Testis (tissue), 3 donors: ENCODE measurements around the gene NFATC2. TPM values are rescaled to one million over a fixed set of nuclear protein-coding genes. Genes with fewer than 3 reads are reported as not detected.

Source experiments
- DNase-seq: peaks from one replicate; pipeline ENCODE4 v3.0.0-alpha.2; 2019
- H3K27ac ChIP-seq, 2 donors: fragments of 200-600 bp; sonication (generic); one replicate each; pipeline ENCODE4 v1.5.1; 2019
- H3K27me3 ChIP-seq: fragments of 200-600 bp; sonication (generic); one replicate; pipeline ENCODE4 v1.5.1; 2019
- H3K36me3 ChIP-seq: fragments of 200-600 bp; sonication (generic); one replicate; pipeline ENCODE4 v1.5.1; 2017; ENCODE audit warnings: low read depth; ENCODE audit errors: missing control alignments
- H3K4me1 ChIP-seq: fragments of 200-600 bp; sonication (generic); one replicate; pipeline ENCODE4 v1.5.1; 2019
- H3K4me3 ChIP-seq, 2 donors: fragments of 200-600 bp; sonication (generic); one replicate each; pipeline ENCODE4 v1.5.1; 2017 to 2019
- H3K9me3 ChIP-seq: fragments of 200-600 bp; sonication (generic); one replicate; pipeline ENCODE4 v1.5.1; 2017
- POLR2A ChIP-seq: fragments of 450-650 bp; IDR thresholded peaks from one replicate; pipeline ENCODE4 v1.6.1; 2017; ENCODE audit warnings: antibody characterized with exemption, mild to moderate bottlenecking, moderate library complexity
- WGBS, 2 donors: methylation state at CpG; one replicate each; pipeline ENCODE4 v1.1.5; 2018; 5-methylcytosine and 5-hydroxymethylcytosine counted together
- intact Hi-C: fragments of 100-400 bp; cut with DNase I; formaldehyde crosslinking; loops from one replicate; pipeline ENCODE4 v1.15.1; 2023; ENCODE audit warnings: low total_unique reads
- polyA plus RNA-seq: library from polyadenylated mRNA; stranded (reverse); fragments of 350-450 nt; fragmentation: Illumina TruSeq; extraction: RNeasy Lipid Tissue Mini Kit (QIAGEN cat#74804); gene quantifications from one replicate; pipeline ENCODE4 v1.2.3, GENCODE V29; 2014; ENCODE audit warnings: low read depth, low replicate concordance; ENCODE audit not compliant: insufficient read depth
- total RNA-seq, 2 donors: library from RNA; depleted of rRNA; stranded (reverse); fragments of >200 nt; gene quantifications; one replicate each; pipeline ENCODE4 v1.2.3, GENCODE V29; 2016
- TF ChIP-seq, protein P1 (sequence below), 3 experiments: fragments of 450-650 bp in 2 of 3; fragments of 200-600 bp in 1 of 3; sonication (generic) in 1 of 3; IDR thresholded peaks; one replicate each; pipeline ENCODE4 v1.5.1; 2016 to 2019; ENCODE audit warnings: antibody characterized with exemption in 3 of 3, mild to moderate bottlenecking in 2 of 3, moderate library complexity in 1 of 3

The NFATC2 gene
- total and polyA plus RNA-seq, 3 donors from 2014 or later = 5.4 to 7.5 (median 6.5) TPM

- TF ChIP-seq, protein P1, sequence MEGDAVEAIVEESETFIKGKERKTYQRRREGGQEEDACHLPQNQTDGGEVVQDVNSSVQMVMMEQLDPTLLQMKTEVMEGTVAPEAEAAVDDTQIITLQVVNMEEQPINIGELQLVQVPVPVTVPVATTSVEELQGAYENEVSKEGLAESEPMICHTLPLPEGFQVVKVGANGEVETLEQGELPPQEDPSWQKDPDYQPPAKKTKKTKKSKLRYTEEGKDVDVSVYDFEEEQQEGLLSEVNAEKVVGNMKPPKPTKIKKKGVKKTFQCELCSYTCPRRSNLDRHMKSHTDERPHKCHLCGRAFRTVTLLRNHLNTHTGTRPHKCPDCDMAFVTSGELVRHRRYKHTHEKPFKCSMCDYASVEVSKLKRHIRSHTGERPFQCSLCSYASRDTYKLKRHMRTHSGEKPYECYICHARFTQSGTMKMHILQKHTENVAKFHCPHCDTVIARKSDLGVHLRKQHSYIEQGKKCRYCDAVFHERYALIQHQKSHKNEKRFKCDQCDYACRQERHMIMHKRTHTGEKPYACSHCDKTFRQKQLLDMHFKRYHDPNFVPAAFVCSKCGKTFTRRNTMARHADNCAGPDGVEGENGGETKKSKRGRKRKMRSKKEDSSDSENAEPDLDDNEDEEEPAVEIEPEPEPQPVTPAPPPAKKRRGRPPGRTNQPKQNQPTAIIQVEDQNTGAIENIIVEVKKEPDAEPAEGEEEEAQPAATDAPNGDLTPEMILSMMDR (IDR thresholded peaks at IDR 0.05) = no peak
- TF ChIP-seq POLR2A = no peak
- 89 to 96% methylated on average over 13 of the region's 13 CpGs for WGBS, 2 donors
- DNase-seq = no peak
- Histone ChIP-seq H3K4me1 (peaks cover 23% of the 10 kb centered on the region), H3K27ac (no peak overlapping the region), H3K36me3 (no peaks in the 10 kb centered on the region), H3K4me3 (no peak overlapping the region), H3K9me3 (no peaks in the 10 kb centered on the region), H3K27me3 (no peaks in the 10 kb centered on the region)
- intact Hi-C loops = no loop called here
Measured at GRCh38 chr20:51458751-51459439, 83.6 kb downstream of the NFATC2 start.

GRCh38 chr20:51457533-51457932, 85.0 kb downstream of the NFATC2 start:
- 77 to 89% methylated on average over 3 of the region's 3 CpGs for WGBS, 2 donors
- intact Hi-C loops = no loop called here
- no peak for DNase-seq
- Histone ChIP-seq H3K4me1 (peaks cover 16% of the 10 kb centered on the region), H3K27ac (no peak overlapping the region), H3K4me3 (no peak overlapping the region), H3K9me3 (no peaks in the 10 kb centered on the region), H3K27me3 (no peaks in the 10 kb centered on the region), H3K36me3 (no peaks in the 10 kb centered on the region)
- TF ChIP-seq POLR2A = no peak
- TF ChIP-seq, protein P1 (IDR thresholded peaks at IDR 0.05) = no peak

GRCh38 chr20:51456511-51457509, 85.7 kb downstream of the NFATC2 start:
- intact Hi-C loops = no loop called here
- H3K27ac ChIP-seq = peak overlapping the region in 1 of 2 donors; percentile 28
- WGBS, 2 donors = 40 to 44% methylated on average over 17 to 24 of the region's 24 CpGs

DNA sequence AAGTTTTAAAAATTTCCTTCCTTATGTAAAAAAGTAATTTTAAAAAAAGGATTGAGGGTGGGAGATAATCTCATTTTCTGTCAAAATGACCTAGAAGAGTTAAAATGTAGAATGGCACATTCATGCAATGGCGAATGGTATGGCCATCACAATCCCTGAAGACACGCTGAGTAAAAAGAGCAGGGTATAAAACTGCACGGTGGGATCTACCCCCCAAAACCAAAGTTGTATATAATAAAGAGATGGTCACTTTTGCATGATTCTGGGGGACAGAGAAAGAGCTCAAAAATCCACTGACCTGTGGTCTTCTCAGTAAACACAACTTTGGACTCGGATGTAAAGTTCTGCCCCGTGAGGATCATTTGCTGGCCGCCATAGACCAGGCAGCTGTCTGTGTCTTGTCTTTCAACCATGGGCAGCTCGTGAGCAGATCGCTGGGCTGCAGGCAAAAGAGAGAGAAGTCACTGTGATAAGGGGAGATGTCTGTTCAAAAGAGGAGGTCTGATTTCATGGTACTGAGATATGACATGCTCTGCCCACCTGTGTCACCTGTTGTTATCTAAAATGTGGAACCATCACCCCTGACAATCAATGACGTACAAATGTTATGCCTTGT, 88.2 kb downstream of the NFATC2 start:
- no peaks in the 10 kb centered on the region for H3K9me3 ChIP-seq
- H3K4me1 ChIP-seq = peaks cover 14% of the 10 kb centered on the region
- no peak for DNase-seq
- TF ChIP-seq, protein P1 (IDR thresholded peaks at IDR 0.05) = no peak
- no peak overlapping the region for H3K4me3 ChIP-seq
- 94 to 98% methylated on average over 9 of the region's 9 CpGs for WGBS, 2 donors
- no peak overlapping the region for H3K27ac ChIP-seq
- H3K36me3 ChIP-seq = no peaks in the 10 kb centered on the region
- intact Hi-C loops = no loop called here
- no peaks in the 10 kb centered on the region for H3K27me3 ChIP-seq

More at GRCh38 chr20:51456511-51457509, 85.7 kb downstream of the NFATC2 start:
- Histone ChIP-seq H3K9me3 (no peaks in the 10 kb centered on the region), H3K27me3 (no peaks in the 10 kb centered on the region), H3K4me3 (no peak overlapping the region), H3K4me1 (peaks cover 14% of the 10 kb centered on the region), H3K36me3 (no peaks in the 10 kb centered on the region)
- DNase-seq = peak; percentile 94
- TF ChIP-seq, protein P1 (IDR thresholded peaks at IDR 0.05) = no peak
- TF ChIP-seq POLR2A = no peak
